GM12873 (cell line): Measurements from ENCODE around the gene DHCR24.

ENCODE experiments used
- CTCF ChIP-seq: IDR thresholded peaks from 2 replicates; pipeline ENCODE4 v1.5.1; 2012; ENCODE audit warnings: low read depth, mild to moderate bottlenecking, moderate library complexity, low read length, control low read depth; ENCODE audit not compliant: insufficient read depth; ENCODE audit errors: missing control alignments

DHCR24 gene

GRCh38 chr1:54814571-54814970 lies 72.4 kb downstream of the DHCR24 start:
- no peak for TF ChIP-seq CTCF

DNA sequence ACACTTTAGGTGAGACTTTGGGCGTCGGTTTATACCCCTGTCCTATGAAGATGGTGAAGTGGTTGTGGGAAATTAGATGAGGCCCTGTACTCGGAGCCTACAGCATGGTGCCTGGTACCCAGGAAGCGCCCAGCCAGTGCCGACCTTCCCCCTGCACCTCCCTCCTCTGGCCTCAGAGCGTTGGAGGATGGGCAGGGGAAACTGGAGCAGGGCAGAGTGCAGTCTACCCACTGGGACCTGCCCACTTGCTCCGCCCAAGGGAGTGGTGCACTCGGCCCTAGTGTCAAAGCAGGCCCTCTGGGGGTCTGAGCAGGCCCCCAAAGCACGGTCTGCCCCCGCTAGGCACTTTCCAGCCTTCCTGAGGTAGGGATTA lies 72.9 kb downstream of the DHCR24 start:
- TF ChIP-seq CTCF = no peak

GRCh38 chr1:54813485-54814125 lies 73.4 kb downstream of the DHCR24 start:
- TF ChIP-seq CTCF = no peak

DNA sequence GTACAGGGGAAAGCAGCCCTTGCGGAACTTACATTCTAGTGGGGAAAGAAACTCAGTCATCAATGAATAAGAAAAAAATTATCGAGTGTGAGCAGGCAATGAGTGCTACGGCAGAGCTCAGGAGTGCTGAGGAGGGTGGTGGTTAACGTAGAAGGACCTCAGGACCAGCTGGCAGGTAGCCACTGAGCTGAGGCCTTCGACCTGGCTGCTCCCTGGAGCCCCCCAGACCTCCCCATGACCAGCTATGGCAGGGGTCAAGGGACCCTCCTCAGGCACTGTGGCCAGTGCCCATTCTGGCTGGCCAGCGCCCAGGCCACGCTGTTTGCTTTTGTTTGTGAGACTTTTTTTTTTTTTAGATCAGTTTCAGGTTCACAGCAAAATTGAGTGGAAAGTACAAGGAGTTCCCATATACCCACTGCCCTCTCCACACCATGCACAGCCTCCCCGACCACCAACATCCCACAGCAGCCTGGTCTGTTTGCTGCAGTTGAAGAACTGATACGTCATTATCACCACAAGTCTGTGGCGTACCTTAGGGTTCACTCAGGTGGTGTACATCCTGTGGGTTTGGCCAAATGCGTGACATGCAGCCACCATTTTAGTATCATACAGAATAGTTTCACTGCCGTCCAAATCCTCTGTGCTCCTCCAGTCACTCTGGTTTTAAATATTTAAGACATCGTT lies 74.1 kb downstream of the DHCR24 start:
- TF ChIP-seq CTCF = no peak

DNA sequence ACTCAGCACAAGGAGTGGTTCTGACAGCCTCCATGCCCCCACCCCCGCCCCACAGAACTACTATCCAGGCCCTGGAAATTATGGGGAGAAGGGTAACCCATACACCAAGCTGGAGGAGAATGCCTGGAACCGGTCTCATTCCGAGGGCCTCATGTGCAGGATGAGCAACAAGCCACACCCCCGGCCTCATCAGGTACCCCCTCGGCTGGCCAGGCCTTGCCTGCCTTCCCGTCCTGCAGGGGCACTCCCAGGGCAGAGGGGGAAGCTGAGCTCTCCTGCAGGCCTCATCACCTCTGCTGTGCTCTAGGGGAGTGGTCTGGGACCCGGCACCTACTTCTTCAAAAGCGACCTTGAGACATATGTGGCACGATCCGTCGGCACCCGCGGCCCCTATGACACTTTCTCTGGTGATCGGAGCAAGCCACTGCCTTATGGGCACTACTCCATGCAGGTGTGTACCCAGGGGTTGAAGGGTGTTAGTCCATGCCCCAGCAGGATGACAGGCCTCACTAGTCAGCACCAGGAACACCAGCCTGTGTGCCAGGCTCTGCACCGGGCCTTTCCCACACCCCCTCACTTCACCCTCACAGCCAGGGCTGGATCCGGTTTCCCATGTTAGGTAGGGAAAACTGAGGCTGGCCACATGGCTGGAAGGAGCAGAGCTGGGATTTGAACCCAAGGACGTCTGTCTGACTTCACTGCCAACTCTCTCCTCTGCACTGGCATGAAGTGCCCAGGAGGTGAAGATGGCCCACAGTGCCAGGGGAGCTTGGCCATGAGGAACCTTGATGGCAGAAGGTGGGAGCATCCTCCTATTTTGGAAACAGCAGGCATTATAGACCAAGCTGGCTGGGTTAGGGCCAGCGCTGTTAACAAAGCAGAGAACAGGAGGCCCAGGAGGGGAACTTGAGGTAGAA lies 75.0 kb downstream of the DHCR24 start:
- TF ChIP-seq CTCF = no peak

DNA sequence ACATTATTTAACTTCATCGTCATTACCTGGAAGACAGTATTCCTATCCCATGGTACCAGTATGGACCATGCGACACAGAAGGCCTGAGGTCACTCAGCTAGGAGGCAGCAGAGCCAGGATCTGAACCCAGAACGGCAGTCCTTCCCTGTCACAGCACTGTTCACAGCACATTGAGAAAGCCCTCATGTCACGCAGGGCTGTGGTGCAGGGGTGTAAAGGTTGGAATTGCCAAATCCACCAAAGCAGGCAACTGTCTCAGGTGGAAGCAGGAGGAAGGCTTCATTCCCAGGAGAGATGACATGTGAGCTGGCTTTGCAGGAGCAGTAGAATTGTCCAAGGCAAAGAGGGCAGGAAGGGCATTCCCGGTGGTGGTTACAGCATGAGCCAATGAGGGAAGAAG lies 75.9 kb downstream of the DHCR24 start:
- TF ChIP-seq CTCF = no peak
